ENCODE results near the gene LEKR1. TPM values are rescaled to one million over a fixed set of nuclear protein-coding genes. Genes with fewer than 3 reads are reported as not detected.

LEKR1 gene
- total and polyA plus RNA-seq, 9 of the 15 experiments (the other 6 are each of a cell fraction or from before 2014, with no cell fraction given): 0.76 to 1.8 (median 1.2) TPM

- no peak for TF ChIP-seq ZBTB40 (IDR thresholded peaks at IDR 0.05)
- no peak for TF ChIP-seq ZBTB40 (CRISPR knock-in tag; IDR thresholded peaks at IDR 0.05)
- no peak for TF ChIP-seq ZNF311 (CRISPR knock-in tag; IDR thresholded peaks at IDR 0.05)
- peak; percentile 59; the same call in 1 of the 2 replicates for TF ChIP-seq IRF1 (CRISPR knock-in tag; IDR thresholded peaks at IDR 0.05; ENCODE audit: borderline replicate concordance)
- peak; percentile 75; the same call in 1 of the 2 replicates for TF ChIP-seq CBX1 (IDR thresholded peaks at IDR 0.05; ENCODE audit: low read depth)
- TF ChIP-seq HDGF (IDR thresholded peaks at IDR 0.05): no peak
- 0 out of 2 replicates have a peak, but pooled peaks have one; percentile 49 for TF ChIP-seq ZNF12 (CRISPR knock-in tag; IDR thresholded peaks at IDR 0.05)
- TF ChIP-seq HDAC6 (IDR thresholded peaks at IDR 0.05; ENCODE audit: low read depth, low read length): no peak
- peak; percentile 78 for TF ChIP-seq ZNF395 (CRISPR knock-in tag; IDR thresholded peaks at IDR 0.05)
Measured at GRCh38 chr3:157088601-157089454, 262.7 kb downstream of the LEKR1 start (continued).

All from K562 (cell line).